Choroid plexus epithelial cell (primary cell): ENCODE measurements around the gene FAM13A.

ENCODE experiments used
- DNase-seq: peaks from one replicate; pipeline ENCODE4 v3.0.0-alpha.2; 2010; ENCODE audit warnings: low read depth
- H3K4me3 ChIP-seq: 2 replicates; pipeline ENCODE4 v1.5.1; 2011; ENCODE audit warnings: low read depth, mild to moderate bottlenecking, control low read depth, low read length, moderate library complexity
- CTCF ChIP-seq: conservative IDR thresholded peaks from 2 replicates; pipeline ENCODE4 v1.5.1; 2011; ENCODE audit warnings: low read depth, mild to moderate bottlenecking, control low read depth, inconsistent platforms, low read length, moderate library complexity

FAM13A gene

DNA sequence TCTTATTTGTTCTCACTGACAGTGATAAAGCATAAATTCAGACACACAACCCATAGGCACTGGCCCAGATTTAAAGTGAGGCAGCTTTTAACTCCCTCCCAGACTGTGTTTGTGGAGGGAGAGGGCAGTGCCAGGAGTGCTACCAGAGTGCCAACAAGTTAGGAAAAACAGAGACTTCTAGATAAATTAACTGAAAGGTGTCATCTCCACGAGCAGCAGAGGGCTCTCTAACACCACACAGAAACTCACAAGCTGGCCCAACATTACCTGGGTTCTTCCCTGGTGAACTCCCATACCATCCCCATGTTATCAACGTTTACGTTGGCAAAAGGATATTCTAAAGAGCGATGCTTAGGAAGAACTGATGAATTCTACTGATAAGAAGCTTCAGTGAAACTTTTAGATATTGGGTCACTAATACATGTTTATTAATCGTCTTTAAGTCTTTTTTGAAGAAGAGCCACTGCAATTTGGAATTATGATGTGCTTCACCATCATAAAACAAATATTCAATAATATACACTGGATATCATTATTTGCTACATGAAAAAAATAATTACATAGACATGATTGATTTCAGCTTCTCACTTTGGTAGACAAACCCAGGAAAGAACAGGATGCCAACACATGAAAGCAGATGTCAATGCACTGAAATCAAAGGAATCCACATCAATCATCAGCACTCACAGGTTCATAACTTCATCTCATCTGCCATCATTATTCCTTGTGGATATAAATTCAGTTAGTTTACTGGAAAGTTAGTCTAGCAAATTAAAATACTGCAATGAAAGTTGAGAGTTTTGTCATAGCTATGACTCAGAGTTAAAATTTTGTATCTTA, 238.1 kb downstream of the FAM13A start:
- H3K4me3 ChIP-seq, result no peak overlapping the region
- TF ChIP-seq CTCF, result peak; percentile 81
- peak; percentile 75 for DNase-seq

DNA sequence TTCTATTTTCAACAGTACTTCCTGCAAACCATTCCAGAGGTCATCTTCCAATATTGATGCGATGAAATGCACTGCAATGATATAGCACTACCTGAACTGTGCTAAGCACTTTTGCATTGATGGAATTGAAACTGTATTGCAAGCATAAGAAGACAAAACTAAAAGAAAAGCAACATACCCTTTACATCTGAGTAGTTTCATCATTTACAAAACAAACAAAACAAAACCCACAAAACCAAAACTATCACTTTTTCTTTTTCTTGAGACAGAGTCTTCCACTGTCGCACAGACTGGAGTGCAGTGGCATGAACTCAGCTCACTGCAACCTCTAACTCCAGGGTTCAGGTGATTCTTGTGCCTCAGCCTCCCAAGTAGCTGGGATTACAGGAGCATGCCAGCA, 239.2 kb downstream of the FAM13A start:
- no peak overlapping the region for H3K4me3 ChIP-seq
- no peak for TF ChIP-seq CTCF
- no peak for DNase-seq

DNA sequence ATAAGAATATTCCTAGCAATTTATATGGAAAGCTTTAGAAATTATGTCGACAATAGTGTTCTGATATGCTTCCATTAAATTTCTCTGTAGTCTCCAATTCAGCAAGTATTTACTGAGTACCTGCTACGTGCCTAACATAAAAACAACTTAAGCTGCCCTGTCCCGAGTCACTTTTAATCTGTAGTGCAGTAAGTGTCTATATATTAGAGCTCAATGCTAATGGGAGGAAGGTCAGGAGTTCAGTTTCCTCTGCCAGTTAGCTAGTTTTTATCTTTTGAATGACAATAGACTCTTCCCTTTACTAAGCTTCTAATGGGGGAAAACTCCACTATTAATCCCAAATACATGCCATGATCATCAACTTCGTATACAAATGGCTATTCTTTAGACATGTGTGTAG, 240.6 kb downstream of the FAM13A start:
- no peak for DNase-seq
- H3K4me3 ChIP-seq, result no peak overlapping the region
- TF ChIP-seq CTCF, result no peak

DNA sequence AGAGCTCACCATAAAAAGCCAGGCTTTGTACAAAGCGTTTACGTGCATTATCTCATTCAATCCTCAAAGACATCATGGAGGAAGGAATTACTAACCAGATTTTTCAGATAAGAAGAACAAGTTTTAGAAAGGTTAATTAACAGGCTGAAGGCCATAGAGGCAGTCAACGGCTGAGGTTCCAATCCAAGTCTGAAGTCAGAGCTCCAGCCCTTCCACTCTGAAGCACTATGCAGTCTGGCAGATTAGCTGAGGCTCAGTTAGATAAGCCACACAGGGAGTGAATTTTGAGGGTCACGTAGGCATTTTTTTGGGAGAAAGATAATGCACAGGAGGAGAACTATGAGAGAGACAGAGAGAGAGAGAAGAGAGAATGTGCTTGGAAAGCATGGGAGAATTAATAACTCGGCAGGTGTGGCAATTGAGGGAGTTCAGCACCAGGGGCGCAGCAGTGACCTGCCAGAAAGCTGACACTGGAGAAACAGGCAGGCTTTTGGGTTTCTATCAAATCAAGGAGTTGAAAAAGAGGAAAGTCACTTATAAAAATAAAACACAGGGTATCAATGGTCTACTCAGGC, 242.9 kb downstream of the FAM13A start:
- TF ChIP-seq CTCF, result peak; percentile 13
- no peak for DNase-seq
- H3K4me3 ChIP-seq, result no peak overlapping the region

DNA sequence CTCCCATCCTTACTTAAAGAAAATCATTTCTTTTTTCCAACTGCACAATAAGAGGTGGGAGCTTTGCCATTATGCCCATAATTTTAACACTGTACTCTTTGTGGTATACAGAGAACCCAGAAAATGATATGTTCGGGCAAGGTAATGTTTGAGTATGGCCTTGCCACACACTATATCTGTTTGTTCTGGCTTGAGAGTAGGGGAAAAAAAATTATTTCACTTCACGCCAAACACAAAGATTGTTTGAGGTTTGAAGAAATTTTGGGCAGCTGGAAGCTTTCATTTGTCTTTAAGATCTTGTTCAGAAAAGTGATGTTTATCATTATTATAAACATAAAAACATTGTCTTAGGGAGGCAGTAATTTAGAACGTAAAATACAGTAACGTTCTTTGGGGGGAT, 244.0 kb downstream of the FAM13A start:
- TF ChIP-seq CTCF, result no peak
- no peak for DNase-seq
- H3K4me3 ChIP-seq, result no peak overlapping the region

GRCh38 chr4:88812420-88812819, 244.6 kb downstream of the FAM13A start:
- DNase-seq, result no peak
- TF ChIP-seq CTCF, result no peak

GRCh38 chr4:88811904-88812303, 245.1 kb downstream of the FAM13A start:
- no peak overlapping the region for H3K4me3 ChIP-seq
- no peak for TF ChIP-seq CTCF
- DNase-seq, result no peak

More at GRCh38 chr4:88812420-88812819, 244.6 kb downstream of the FAM13A start:
- H3K4me3 ChIP-seq, result no peak overlapping the region
